Nephron (organoid): Measurements from ENCODE around the gene CIT.

Source experiments
- H3K27ac Mint-ChIP-seq, 3 experiments: 2 replicates each; pipeline ENCODE4 v1.8.0; 2020; ENCODE audit warnings: mixed read lengths in 3 of 3, mild to moderate bottlenecking in 2 of 3, moderate library complexity in 1 of 3
- H3K27me3 Mint-ChIP-seq: 2 replicates; pipeline ENCODE4 v1.8.0; 2021; ENCODE audit warnings: low read depth, mild to moderate bottlenecking, moderate library complexity, mixed read lengths
- H3K36me3 Mint-ChIP-seq: 2 replicates; pipeline ENCODE4 v1.8.0; 2020; ENCODE audit warnings: low read depth, mixed read lengths
- H3K4me1 Mint-ChIP-seq: 2 replicates; pipeline ENCODE4 v1.8.0; 2020; ENCODE audit warnings: mixed read lengths
- H3K4me3 Mint-ChIP-seq, 3 experiments: 2 replicates each; pipeline ENCODE4 v1.8.0; 2020; ENCODE audit warnings: mild to moderate bottlenecking in 3 of 3, mixed read lengths in 3 of 3, moderate library complexity in 2 of 3
- H3K9me3 Mint-ChIP-seq: 2 replicates; pipeline ENCODE4 v1.8.0; 2020; ENCODE audit warnings: mixed read lengths
- CTCF ChIP-seq, 3 experiments: fragments of 200-600 bp; sonication (generic); IDR thresholded peaks; one replicate each; pipeline ENCODE4 v1.5.0; 2021; ENCODE audit warnings: antibody characterized with exemption in 3 of 3; ENCODE audit not compliant: unreplicated experiment in 3 of 3

Gene CIT

GRCh38 chr12:119825262-119825661 lies 51.9 kb downstream of the CIT start:
- Mint-ChIP-seq H3K4me3 (no peak overlapping the region), H3K27ac (no peak overlapping the region), H3K36me3 (peaks cover 41% of the 10 kb centered on the region), H3K9me3 (no peaks in the 10 kb centered on the region), H3K4me1 (peaks cover 8% of the 10 kb centered on the region), H3K27me3 (peaks cover 3% of the 10 kb centered on the region)
- no peak for TF ChIP-seq CTCF (IDR thresholded peaks at IDR 0.05; ENCODE audit: unreplicated experiment in 3 of 3)

- no peak overlapping the region for H3K27ac Mint-ChIP-seq
- H3K36me3 Mint-ChIP-seq = peaks cover 33% of the 10 kb centered on the region
- H3K27me3 Mint-ChIP-seq = peaks cover 3% of the 10 kb centered on the region
- no peaks in the 10 kb centered on the region for H3K9me3 Mint-ChIP-seq
- TF ChIP-seq CTCF (IDR thresholded peaks at IDR 0.05; ENCODE audit: unreplicated experiment in 3 of 3) = no peak
- H3K4me1 Mint-ChIP-seq = peaks cover 8% of the 10 kb centered on the region
- H3K4me3 Mint-ChIP-seq = no peak overlapping the region
These were observed 55.1 kb downstream of the CIT start for GRCh38 chr12:119822046-119822445.

GRCh38 chr12:119819322-119819721 lies 57.8 kb downstream of the CIT start:
- H3K9me3 Mint-ChIP-seq = no peaks in the 10 kb centered on the region
- H3K36me3 Mint-ChIP-seq = peaks cover 27% of the 10 kb centered on the region
- H3K27ac Mint-ChIP-seq = no peak overlapping the region
- H3K4me1 Mint-ChIP-seq = no peaks in the 10 kb centered on the region
- no peak overlapping the region for H3K4me3 Mint-ChIP-seq
- TF ChIP-seq CTCF (IDR thresholded peaks at IDR 0.05; ENCODE audit: unreplicated experiment in 3 of 3) = no peak
- H3K27me3 Mint-ChIP-seq = no peaks in the 10 kb centered on the region

- Mint-ChIP-seq H3K4me1 (no peaks in the 10 kb centered on the region), H3K9me3 (no peaks in the 10 kb centered on the region), H3K4me3 (no peak overlapping the region), H3K36me3 (peaks cover 29% of the 10 kb centered on the region), H3K27ac (no peak overlapping the region), H3K27me3 (no peaks in the 10 kb centered on the region)
- no peak for TF ChIP-seq CTCF (IDR thresholded peaks at IDR 0.05; ENCODE audit: unreplicated experiment in 3 of 3)
These were observed 59.4 kb downstream of the CIT start for GRCh38 chr12:119817546-119818343.

GRCh38 chr12:119809023-119809422 lies 68.1 kb downstream of the CIT start:
- TF ChIP-seq CTCF (IDR thresholded peaks at IDR 0.05; ENCODE audit: unreplicated experiment in 3 of 3) = no peak
- peaks cover 4% of the 10 kb centered on the region for H3K9me3 Mint-ChIP-seq
- peaks cover under 1% of the 10 kb centered on the region for H3K27me3 Mint-ChIP-seq
- H3K27ac Mint-ChIP-seq = no peak overlapping the region
- peaks cover 6% of the 10 kb centered on the region for H3K4me1 Mint-ChIP-seq
- peaks cover 25% of the 10 kb centered on the region for H3K36me3 Mint-ChIP-seq
- H3K4me3 Mint-ChIP-seq = no peak overlapping the region

- no peak for TF ChIP-seq CTCF (IDR thresholded peaks at IDR 0.05; ENCODE audit: unreplicated experiment in 3 of 3)
- peaks cover 24% of the 10 kb centered on the region for H3K36me3 Mint-ChIP-seq
- H3K27me3 Mint-ChIP-seq = peaks cover 3% of the 10 kb centered on the region
- H3K4me1 Mint-ChIP-seq = peaks cover 12% of the 10 kb centered on the region
- H3K4me3 Mint-ChIP-seq = no peak overlapping the region
- H3K27ac Mint-ChIP-seq = no peak overlapping the region
- peaks cover 4% of the 10 kb centered on the region for H3K9me3 Mint-ChIP-seq
These were observed 68.7 kb downstream of the CIT start for GRCh38 chr12:119808441-119808840.
